HL-60 (cell line): ENCODE data around the gene GMNC.

Source experiments
- CTCF ChIP-seq: IDR thresholded peaks from one replicate; pipeline ENCODE4 v1.5.1; 2011; ENCODE audit warnings: low read length, control low read depth, inconsistent platforms; ENCODE audit not compliant: insufficient read depth
- POLR2AphosphoS5 ChIP-seq: IDR thresholded peaks from 2 replicates; pipeline ENCODE4 v1.6.1; 2012; ENCODE audit warnings: low read depth

DNA sequence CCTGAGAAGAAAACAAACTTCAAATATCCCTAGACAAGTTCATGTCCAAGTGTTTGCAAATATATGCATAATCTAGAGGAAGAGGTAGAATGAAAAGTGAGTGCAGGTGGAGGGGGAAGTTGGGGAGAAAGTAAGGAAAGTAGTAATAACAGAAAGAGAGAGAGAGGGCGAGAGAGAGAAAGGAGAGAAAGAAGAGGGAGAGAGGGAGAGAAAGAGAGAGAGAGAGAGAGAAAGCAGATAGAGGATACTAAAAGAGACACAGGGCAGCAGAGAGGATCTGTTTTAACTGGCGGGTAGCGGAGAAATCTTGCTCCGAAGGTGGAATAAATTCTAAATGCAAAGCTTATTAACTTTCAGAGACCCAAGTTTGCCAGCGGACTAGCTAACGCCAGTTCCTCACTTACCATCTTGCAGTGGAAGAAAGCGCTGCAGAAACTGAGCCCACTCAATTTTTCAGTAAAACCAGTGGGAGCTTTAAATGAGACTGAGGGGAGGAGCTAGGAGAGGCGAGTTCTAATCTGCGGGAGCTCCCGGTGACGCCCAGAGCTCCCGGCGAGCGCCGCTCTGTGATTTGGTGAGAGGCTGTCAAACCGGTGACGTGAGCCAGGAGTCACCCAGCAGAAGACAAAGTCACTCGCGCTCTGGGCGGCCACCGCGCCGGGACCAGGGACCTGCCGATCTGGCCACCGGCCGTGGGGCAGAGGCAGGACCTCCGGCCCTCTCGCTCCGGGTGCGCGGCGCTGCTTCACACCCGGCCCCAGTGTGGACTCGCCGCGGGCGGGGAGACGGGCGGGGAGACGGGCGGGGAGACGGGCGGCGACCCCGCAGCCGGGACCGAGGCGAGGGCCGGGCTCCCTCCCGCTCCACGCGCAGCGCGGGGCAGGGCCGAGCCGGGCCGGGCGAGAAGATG lies at the start of gene GMNC:
- no peak for TF ChIP-seq POLR2AphosphoS5
- TF ChIP-seq CTCF = no peak
